Ramos (cell line): ENCODE results near the gene AGBL4.
"Not testable (repeated sequence)": the region's sequence is repeated elsewhere in the genome, so short reads cannot be mapped to it uniquely, and the experiment has no call there.

Source experiments
- in situ Hi-C: fragments of 300-500 bp; cut with MboI; formaldehyde crosslinking; loops from one replicate; pipeline ENCODE4 v1.14.3; 2022; ENCODE audit warnings: low sequenced_read_pairs; ENCODE audit not compliant: unreplicated experiment

The AGBL4 gene

DNA sequence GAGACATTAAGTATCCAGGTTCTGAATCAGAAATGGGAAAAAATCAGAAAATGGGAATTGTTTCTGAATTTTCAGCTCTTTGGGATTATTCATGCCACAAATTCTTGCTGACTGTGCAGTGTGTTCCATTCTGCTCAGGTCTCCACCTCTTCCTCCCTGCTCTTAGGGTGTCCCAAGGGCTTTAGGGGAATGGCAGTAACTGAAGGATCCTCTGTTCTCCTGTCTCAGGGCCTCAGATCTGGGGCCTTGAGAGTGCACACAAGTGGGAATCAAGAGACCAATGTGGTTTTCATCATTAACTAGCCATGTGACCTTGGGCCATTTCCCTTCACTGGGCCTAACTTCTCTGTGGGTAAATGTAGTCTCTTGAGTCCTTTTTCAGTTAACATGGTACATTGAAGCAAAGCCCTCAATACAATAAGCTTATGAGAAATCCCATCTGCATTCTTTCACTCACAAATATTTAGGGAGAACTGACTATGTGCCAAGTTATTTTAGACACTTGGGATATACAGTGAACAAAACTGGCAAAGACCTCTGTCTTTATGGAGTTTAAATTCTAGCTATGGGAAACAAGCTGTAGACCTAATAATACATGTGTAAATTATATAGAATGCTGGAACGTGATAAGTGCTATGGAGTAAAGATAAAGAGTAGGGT lies 1476.1 kb downstream of the AGBL4 start:
- in situ Hi-C loops, result no loop called here

DNA sequence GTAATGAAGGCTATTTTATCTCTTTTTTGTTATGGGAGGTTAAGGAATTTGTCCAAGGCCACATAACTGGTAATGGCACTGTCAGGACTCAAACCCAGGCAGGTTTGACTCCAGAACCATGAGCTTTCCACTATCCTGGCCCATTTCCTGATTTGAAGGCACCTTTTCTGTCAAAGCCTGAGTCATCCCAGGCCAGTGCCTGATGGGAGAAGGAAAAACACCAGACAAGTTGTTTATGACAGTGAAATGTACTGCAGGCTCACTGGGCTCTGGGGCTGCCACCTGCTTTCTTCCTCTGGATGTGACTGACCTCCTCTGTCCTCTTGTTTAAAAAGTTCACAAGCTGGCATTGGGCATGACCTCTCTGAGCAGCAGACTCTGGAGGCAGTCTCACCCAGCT lies 1479.9 kb downstream of the AGBL4 start:
- in situ Hi-C loops, result no loop called here

DNA sequence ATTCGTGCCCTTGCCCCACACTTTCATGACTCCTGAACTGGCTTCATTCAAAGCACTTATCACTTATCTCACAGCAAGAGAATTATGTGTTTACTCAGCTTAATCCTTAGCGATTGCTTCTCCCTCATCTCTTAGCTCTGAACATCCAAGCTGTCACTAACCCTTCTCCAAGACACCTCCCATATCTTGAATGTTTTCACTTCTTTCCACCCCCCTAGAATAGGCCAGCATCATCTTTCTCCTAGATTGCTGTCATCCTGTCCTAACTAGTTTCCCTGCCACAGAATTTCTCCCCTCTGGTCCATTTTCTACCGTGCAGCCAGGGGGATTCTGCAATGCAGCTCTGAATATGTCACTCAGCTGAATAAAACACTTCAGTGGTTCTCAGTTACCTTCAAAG lies 1483.2 kb downstream of the AGBL4 start:
- in situ Hi-C loops, result no loop called here

DNA sequence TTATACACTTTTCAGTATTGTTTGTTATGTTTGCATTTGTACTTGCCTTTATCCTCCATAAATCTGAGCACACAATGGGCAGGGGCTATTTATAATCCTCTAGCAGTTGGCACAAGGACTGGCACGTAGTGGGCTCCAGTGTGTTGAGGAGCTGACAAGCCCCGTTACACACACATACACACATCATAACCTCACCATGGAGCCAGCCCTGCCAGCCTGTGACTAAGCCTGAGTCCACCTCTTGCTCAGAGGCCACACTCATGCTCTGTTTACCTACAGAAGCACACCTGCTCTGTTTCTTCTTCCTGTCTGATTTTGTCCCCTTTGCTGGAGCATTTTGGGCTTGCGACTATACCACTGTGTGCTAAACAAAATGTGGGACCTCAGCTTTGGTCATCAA lies 1487.3 kb downstream of the AGBL4 start:
- in situ Hi-C loops, result no loop called here

DNA sequence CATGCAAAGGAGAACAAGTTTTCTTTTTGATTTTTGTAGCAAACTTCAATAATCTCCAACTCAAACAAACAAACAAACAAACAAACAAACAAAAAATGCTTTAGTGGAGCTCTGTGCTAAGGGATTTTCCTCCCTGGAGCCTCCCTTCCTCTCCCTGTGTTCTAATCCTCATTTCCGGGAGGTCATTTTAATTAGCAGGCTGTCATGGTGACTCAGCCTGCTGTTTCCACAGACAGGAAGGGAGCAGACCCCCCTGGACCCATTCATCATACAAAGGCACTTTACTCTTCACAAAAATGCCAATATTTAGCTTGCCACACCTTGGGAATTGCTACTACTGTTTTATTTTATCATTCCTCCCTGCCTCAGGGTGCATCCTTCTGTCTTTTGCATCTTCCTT lies 1490.8 kb downstream of the AGBL4 start:
- in situ Hi-C loops, result no loop called here

DNA sequence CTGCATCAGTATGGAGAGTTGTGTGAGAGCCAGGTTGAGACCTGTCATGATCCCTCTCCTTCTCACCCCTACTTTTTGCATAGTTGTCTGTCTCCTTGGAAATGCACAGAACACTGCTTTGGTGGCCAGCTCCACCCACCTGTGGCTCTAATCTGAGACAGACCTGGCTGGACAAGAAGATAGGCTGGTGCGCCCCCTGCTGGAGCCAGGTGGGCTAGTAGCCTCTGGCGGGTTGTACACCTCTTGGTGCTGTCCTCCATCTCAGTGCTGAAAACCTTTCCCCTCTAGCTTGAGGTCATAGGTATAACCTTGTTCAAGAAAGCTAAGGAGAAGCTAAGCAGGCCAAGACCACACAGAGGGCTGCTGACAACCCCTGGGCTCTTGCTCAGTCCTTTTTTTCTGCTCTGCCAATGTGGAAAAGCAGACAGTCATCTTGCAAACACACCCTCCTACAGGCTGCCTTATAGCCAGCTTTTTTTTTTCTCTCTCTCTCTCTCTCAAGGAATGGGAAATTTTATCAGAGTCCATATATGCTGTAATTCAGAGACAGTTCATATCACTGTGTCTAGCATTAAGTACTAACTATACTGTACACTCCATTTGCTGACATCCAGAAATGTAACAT lies 1492.9 kb downstream of the AGBL4 start:
- in situ Hi-C loops, result no loop called here

DNA sequence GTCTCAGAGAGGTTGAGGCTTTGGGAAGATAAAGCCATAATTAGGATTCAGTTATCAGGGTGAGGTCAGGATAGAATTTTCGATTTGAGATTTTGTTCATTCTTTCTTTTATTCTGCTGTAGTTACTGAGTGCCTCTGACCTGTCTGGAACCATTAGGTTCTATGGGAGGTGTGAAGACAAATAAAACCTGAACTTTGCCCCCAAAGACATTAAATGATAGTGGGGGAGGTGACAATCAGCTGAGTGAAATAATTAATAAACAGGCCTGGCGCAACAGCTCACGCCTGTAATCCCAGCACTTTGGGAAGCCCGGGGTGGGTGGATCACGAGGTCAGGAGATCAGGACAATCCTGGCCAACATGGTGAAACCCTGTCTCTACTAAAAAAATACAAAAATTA lies 1496.7 kb downstream of the AGBL4 start:
- in situ Hi-C loops, result no loop called here

DNA sequence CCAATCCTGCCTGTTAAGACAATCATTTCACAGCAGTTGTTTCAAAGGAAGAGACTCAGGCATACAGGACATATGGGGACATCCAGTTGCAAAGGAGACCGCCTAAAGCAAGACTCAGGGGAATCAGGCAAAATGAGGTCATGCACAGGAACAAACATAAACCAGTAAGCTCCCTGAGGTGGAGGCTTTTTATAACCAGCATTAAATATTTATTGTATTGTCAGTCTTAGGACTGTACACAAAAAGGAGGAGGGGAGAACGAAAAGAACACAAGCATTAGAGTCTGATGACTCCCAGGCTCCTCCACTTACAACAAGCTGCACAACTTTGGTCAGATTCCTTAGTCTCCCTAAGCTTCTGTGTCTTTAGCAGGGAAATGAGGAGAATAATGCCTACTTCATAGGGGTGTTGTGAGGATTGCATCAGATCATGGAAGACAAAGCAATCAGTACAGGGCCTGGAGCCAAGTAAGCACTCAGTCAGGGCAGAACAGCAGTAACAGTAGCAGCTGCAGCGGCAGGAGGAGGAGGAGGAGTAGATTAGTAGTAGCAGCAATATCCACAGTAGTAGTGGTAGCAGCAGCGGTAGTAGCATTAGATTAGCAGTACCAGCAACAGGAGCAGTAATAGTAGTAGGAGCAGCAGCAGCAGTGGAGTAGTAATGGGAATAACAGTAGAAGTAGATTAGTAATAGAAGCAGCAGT lies 1497.6 kb downstream of the AGBL4 start:
- in situ Hi-C loops, result no loop called here

DNA sequence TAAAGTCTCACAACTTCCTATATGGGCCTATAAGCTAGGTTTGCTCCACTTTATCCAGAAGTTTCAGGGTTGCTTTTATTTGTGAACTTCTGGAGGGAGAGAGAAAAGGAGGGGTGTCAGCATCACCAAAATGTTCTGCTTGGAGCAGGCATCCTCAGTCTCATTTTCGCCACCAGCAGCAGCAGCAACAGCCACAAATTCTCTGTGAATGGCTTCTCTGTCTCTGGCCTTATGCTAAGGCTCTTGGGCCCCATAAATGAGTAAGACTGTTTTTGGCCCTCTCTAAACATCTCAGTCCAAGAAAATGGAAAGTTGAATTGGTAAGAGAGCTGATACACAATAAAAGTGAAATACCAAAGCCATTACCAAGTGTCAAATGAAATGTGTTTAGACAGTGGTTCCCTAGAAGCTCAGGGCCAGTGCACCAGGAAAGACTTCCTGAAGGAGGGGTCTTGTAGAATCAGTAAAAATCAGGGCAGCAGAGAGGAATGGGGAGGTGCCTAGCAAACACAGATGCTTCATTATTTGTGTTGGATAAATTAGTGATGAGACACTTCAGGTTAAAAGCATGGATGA lies 1498.8 kb downstream of the AGBL4 start:
- in situ Hi-C loops, result no loop called here

DNA sequence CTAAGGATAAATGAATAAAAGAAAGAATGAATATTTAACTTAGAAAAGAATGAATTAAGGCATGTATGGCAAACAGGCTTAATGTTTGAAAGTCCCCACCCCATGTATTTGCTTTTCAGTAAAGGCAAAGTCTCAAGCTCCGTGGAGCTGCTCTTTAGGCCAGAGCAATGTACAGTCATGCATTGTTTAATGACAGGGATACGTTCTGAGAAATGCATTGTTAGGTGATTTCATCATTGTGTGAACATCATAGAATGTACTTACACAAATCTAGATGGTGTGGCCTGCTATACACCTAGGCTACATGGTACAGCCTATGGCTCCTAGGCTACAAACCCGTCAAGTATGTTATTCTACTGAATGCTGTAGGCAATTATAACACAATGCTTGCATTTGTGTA lies 1500.2 kb downstream of the AGBL4 start:
- in situ Hi-C loops, result no loop called here

DNA sequence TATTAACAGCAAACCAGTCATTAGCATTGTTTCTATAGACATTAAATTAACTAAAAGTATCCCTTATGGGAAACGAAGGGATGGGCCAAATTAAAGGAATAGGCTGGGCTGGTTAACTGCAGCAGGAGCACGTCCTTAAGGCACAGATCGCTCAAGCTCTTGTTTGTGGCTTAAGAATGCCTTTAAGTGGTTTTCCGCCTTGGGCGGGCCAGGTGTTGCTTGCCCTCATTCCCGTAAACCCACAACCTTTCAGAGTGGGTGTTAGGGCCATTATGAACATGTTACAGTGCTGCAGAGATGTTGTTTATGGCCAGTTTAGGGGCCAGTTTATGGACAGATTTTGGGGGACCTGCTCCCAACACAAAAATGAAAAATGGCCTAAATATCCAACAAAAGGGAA lies 1503.9 kb downstream of the AGBL4 start:
- in situ Hi-C loops, result not testable (repeated sequence)

DNA sequence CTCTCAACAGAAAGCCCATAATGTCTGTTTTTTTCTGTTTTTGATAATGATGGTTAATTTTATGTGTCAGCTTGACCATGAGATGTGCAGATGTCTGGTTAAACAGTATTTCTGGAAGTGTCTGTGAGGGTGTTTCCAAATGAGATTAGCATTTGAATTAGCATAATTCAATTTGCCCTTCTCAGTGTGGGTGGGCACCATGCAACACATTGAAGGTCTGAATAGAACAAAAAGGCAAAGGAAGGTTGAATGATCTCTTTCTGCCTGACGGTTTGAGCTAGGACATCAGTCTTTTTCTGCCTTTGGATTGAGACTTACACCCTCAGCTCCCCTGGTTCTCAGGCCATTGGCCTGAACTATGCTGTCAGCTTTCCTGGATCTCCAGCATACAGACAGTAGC lies 1516.9 kb downstream of the AGBL4 start:
- in situ Hi-C loops, result no loop called here

DNA sequence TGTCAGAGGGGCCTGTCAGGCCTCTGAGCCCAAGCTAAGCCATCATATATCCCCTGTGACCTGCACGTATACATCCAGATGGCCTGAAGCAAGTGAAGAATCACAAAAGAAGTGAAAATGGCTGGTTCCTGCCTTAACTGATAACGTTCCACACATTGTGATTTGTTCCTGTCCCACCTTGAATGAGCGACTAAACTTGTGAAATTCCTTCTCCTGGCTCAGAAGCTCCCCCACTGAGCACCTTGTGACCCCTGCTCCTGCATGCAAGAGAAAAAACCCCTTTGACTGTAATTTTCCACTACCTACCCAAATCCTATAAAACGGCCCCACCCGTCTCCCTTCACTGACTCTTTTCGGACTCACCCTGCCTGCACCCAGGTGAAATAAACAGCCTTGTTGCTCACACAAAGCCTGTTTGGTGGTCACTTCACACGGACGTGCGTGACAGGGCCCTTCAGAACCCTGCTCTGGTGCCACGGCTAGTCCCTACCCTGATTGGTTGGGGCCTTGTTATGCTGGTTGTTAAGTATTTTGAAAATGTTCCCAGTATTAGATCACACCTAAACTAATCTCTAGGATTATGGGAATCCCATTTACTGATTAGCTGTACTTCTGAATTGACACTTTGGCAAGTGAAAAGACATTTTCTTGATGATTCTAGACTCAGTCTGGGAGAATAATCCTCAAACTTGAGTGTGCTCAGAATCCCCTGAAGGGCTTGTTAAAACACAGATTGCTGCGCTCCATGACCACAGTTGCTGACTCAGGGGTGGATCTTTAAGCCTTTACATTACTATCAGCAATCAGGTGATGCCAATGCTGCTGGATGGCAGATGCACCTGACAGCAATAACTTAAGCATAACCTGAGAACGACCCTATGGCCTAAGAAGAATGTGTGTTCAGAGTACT lies 1523.0 kb downstream of the AGBL4 start:
- in situ Hi-C loops, result no loop called here

DNA sequence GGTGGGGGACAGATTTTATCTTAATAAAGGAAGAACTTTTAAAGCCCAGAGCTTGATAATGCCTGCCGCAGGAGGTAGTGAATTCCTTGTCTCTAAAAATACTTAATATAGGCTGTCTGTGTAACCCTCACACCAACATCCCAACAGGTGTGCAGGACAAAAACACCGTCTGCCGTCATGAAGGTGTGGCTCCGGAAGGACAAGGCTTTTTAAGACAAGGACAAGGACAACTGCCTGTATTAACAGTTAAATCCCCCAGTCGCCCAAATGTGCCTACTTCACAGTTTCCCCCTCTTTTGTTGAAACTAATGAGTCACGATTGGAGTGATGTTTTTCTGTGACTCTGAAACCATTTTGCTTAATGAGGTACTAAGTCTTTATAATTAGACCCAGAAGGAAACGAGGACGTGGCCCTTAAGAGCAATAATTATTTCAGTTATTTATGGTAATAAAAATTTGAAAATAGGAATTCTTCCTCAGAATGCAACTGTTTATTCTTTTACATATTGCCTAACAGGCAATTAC lies 1524.5 kb downstream of the AGBL4 start:
- in situ Hi-C loops, result loop anchor here (25.0 kb wide), 1 partner anchor 387 kb away; no protein-coding TSS in a partner anchor

DNA sequence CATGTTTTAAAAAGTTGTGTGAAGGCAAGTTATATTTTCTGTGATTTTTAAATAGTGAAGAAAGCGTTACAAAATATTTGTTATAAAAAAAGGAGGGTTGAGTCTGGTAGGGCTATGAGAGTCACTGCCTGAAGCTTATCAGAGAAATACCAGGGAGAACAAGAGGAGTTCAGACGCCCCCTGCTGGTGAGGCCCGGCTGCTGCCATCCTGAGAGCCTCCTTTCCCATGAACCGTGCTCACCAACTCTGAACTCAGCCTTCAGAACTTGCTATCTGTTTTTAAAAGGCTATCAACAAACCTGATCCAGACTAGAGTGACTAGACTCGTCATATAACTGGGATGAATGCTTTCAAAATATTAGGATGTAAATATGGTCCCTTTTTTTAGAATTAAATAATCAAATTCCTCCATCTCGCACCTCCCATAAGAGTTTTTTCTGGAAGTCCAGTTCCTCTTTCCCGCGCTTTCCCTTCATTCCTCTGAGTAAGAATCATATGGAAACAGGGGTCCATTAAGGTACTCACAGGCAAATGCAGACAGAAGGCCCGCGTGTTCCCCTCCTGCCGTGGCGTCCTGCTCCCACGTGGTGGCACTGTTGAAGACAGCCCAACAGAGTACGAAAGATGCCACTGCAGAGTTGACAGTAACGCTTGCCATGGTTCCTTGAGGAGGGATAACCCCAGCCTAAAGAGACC lies 1525.5 kb downstream of the AGBL4 start:
- in situ Hi-C loops, result loop anchor here (25.0 kb wide), 1 partner anchor 386 kb away; no protein-coding TSS in a partner anchor

DNA sequence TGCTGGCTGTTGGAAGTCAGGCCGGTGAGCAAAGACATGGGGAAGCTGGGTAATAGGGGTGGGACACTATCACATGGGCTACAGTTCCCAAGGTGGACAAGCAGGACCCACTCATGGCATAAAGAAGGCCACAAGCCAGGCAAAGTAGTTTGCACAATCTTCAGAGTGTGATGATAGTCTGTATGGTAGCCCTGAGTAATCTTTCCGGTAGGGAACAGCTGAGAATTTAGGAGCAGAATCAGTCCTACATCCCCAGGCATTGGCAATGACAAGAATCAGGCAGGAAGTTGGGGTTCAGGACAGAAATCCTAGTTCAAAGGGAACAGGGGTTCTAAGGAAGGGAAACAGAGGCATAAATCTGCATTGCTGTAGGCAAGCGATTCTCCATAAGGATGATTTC lies 1527.8 kb downstream of the AGBL4 start:
- in situ Hi-C loops, result loop anchor here (25.0 kb wide), 1 partner anchor 384 kb away; no protein-coding TSS in a partner anchor

DNA sequence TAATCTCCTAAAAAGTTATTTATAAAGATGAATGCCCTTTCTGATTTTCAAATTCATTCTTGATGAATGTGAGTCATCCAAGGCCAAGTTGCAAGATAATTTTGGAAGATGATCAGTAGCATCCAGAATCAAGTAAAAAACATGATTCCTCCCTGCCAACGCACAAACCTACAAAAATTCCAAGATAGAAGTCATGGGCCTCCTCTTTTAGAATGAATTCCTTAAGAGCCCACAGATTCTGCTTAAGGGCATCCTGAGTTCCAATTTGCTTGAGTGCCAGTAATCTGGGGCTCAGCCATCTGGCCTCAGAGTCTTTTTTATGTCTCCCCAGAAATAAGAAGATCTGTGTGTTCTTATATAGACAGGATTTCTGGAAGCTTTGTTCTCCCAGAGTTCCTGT lies 1528.6 kb downstream of the AGBL4 start:
- in situ Hi-C loops, result loop anchor here (25.0 kb wide), 1 partner anchor 383 kb away; no protein-coding TSS in a partner anchor

DNA sequence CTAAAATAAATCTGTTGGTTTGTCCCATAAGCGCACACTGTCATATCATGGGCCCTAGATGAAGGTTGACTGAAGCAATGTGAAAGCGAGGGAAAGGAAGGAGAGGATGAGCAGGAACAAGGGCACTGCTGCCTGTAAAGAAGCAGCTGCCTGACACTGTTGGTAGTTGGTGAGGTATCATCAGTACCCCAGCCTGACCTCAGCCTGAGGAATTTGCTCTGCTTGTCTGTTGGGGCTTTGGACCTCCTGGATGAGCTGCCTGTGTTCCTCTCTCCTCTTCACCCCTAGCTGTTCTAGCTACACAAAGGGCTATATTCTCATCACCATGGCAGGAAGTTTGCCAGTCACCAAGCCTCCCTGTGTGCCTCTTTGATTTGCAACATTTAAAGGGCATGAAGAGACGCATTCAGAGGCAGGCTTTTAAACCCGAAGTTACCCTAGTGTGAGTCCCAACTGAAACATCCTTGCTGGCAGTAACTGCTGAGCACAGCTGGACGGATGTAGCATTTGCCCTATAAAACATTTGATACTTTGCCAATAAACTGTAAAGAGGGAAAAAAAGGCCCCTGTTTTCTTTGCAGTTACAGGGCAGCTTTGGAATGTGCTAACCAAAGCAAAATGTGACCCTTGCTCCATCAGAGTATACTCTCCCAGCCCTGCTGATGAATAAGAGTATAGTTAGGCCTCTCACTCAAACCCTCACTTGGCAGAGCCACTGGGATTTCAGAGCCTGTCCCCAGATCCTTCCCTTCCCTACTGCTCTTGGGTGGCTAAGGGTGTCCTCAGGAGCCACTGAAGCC lies 1529.6 kb downstream of the AGBL4 start:
- in situ Hi-C loops, result loop anchor here (25.0 kb wide), 1 partner anchor 382 kb away; no protein-coding TSS in a partner anchor
